Measurements from ENCODE around the gene PLSCR4. TPM values are rescaled to one million over a fixed set of nuclear protein-coding genes. Genes with fewer than 3 reads are reported as not detected.

The PLSCR4 gene
- total RNA-seq, 1 donor from 2014 or later = not detected

DNA sequence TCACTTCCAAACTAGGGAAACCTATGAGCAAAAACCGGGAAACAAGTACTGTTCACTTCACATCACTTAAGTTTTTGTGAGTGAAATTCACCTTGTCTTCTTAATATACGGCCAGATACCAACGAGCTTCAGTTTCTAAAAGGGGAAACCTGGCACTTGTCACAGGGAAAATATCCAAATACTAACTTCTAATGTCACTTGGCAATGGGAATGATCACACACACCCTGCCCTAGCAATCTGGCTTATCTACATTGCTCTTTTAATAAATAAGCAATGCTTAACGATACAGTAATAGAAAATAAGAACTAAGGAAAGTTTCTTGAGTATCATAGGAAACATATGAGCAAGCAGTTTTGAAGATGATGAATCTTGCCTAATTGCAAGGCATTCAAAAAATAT, 55.3 kb downstream of the PLSCR4 start:
- intact Hi-C loops (cut with micrococcal nuclease) = no loop called here

- intact Hi-C loops (cut with micrococcal nuclease) = no loop called here
Measured at GRCh38 chr3:146195030-146195429, 55.9 kb downstream of the PLSCR4 start.

GRCh38 chr3:146191051-146191450, 59.9 kb downstream of the PLSCR4 start:
- intact Hi-C loops (cut with micrococcal nuclease) = no loop called here

GRCh38 chr3:146189519-146190173, 61.3 kb downstream of the PLSCR4 start:
- intact Hi-C loops (cut with micrococcal nuclease) = loop anchor here (1.0 to 2.0 kb wide), 4 partner anchors 125 to 452 kb away; no protein-coding TSS in a partner anchor

GRCh38 chr3:146187334-146187950, 63.5 kb downstream of the PLSCR4 start:
- intact Hi-C loops (cut with micrococcal nuclease) = no loop called here

- intact Hi-C loops (cut with micrococcal nuclease) = no loop called here
Measured at GRCh38 chr3:146184241-146185015, 66.5 kb downstream of the PLSCR4 start.

DNA sequence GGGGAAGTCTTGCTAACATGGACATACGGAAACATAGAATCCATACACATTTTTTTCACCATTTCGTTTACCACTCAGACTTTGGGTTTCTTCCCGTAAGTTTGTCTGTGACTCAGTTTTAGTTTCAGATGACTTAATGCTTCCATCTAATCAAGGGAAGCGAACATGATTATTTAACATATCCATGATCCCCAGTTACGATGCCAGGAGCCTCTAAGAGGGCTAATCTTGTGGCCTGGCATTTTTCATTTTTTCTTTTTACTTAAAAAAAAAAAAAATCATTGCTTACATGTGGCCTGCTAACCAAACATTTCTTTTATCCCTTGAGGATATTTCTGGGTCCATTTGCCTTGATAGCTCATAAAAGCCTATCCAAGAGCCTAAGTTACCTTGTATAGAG, 69.7 kb downstream of the PLSCR4 start:
- intact Hi-C loops (cut with micrococcal nuclease) = no loop called here

DNA sequence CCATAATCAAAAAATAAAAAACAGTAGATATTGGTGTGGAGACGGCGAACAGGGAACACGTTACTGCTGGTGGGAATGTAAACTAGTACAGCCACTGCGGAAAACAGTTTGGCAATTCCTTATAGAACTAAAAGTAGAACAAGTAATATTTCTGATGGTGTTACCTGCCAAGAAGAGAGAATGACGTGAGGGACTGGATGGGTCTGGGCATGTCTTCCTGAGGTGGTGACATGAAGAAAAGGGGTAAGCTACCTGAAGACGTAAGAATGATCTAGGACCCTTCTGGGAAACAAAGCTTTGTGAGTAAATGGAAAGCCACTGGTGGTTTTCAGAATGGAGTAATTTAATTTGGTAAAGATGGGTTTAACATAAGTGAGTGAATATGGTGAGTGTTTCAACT, 70.5 kb downstream of the PLSCR4 start:
- intact Hi-C loops (cut with micrococcal nuclease) = no loop called here

- intact Hi-C loops (cut with micrococcal nuclease) = no loop called here
Measured at GRCh38 chr3:146178006-146178689, 72.8 kb downstream of the PLSCR4 start.

- intact Hi-C loops (cut with micrococcal nuclease) = no loop called here
Measured at GRCh38 chr3:146177519-146177918, 73.4 kb downstream of the PLSCR4 start.

- intact Hi-C loops (cut with micrococcal nuclease) = no loop called here
Measured at GRCh38 chr3:146177072-146177471, 73.8 kb downstream of the PLSCR4 start.

DNA sequence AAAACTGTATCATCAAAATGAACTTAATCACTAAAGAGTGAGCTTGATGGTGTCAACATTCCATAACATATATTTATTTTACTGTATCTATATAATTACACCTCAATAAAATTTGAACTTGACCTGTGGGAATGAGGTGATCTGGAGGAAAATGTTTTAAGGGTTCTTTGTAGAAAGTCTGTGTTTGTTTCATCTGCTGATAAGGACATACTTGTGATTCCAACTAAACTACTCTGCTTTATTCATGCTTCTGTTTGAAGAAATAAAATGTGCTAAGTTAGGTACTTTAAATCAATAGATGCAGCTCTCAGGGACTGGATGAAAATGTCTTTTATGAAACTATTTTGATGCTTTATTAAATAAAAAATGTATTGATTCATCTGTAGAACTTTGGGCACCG, 78.3 kb downstream of the PLSCR4 start:
- intact Hi-C loops (cut with micrococcal nuclease) = no loop called here

DNA sequence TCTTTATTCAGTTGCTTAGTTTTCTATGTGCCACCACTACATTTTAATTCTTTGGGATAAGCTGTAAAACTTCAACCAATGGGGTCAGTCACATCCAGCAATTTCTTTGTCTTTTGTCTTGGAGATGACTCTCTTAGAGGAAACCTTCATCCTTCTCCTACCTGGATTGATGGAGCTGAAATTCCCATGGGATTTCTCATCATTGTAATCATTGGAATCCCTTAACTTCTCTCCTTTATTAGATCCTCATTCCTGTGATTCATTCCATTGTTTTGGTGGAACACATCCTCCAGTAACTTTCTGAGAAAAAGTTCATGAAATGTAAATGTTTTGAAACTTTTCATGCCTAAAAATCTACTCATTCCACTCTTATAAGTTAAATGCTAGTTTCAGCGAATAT, 80.3 kb downstream of the PLSCR4 start:
- intact Hi-C loops (cut with micrococcal nuclease) = no loop called here

- intact Hi-C loops (cut with micrococcal nuclease) = no loop called here
Measured at GRCh38 chr3:146169891-146170290, 81.0 kb downstream of the PLSCR4 start.

DNA sequence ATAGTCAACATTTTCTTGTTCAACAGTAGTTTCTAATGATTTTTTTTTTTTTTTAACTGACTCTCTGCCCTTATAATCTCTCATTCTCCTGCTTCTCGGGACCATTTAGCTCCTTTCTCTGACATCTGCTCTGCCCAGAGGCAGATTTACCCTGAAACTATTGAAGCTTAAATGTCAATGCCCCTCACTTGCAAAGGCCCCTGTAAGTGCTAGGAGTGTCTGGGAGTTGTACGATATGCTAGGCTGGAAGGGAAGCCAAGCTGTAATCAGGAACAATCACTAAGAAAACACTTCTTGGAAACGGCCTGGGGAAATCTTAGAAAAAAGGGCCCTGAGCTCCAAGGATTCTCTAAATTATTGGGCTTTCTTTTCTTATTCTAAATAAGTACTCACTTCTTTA, 84.1 kb downstream of the PLSCR4 start:
- intact Hi-C loops (cut with micrococcal nuclease) = no loop called here

DNA sequence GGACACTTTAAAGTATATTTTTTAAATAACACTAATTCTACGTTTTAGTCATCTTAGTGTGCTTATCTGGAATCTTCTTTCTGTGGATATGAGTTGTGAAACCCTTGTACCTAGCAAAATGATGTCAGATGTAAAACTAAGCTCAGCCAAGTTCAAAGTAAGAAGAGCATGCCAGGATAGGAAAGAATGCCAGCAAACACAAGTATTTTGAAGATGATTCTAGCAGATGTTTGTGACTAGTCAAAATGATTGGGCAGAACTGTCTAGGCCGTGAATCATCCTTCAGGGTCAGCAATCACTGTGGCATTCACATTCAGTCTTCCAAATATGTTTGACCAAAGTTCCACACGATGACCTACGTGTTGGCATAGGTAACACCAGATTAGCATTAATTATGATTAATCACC, 84.5 kb downstream of the PLSCR4 start:
- intact Hi-C loops (cut with micrococcal nuclease) = no loop called here

DNA sequence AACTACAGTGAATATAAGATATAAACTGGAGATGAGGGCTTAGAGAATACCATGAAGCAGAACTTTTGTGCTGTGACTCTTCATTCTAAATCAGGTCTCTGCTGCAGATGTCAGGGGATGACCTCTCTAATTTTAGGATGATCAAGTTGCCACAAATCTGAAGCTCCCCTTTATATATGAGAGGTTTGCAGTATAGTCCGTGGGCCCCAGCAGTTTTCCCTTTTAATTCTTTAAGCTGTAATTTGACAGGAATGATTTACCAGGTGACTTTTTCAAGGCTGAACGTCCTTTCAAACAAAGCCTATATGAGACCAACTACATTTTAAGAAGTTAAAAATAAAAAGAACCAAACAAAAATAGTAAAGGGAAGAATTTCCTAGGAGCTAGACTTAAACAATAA, 85.0 kb downstream of the PLSCR4 start:
- intact Hi-C loops (cut with micrococcal nuclease) = no loop called here

- intact Hi-C loops (cut with micrococcal nuclease) = no loop called here
Measured at GRCh38 chr3:146164971-146165769, 85.7 kb downstream of the PLSCR4 start.

DNA sequence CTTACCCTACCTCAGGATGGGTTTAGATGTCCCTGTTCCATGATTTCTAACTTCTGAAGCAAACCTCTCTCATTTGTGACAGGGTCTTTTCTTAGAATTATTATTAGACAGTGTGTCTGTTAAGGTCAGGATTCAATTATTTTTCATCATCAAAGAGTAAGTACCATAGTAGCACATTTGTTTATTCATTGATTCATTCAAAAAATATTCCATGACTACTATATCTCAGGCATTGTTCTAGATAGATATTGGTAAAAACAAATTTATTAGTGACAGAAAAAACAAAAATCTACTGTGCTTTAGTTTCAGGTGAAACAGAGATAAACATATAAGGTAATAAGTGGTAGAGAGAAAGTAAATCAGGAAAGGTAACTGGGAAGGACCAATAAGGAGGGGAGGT, 86.4 kb downstream of the PLSCR4 start:
- intact Hi-C loops (cut with micrococcal nuclease) = no loop called here

DNA sequence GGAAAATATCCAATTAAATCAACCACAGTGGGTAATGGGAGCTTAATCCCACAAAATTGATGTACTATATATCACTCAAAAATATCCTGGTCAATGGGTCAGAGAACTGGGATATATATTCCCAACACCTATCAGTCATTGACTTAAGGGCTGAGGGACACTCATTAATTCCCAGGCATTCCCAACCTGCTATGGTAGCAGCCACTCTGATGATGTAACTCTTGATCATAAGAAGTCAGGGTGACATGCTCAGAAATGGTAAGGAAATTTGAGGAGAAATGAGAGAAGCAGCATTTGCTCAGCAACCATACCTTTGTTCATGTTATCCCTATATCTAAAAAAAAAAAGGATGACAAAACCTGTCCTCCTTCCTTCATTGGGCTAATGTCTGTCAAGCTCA, 86.8 kb downstream of the PLSCR4 start:
- intact Hi-C loops (cut with micrococcal nuclease) = no loop called here

DNA sequence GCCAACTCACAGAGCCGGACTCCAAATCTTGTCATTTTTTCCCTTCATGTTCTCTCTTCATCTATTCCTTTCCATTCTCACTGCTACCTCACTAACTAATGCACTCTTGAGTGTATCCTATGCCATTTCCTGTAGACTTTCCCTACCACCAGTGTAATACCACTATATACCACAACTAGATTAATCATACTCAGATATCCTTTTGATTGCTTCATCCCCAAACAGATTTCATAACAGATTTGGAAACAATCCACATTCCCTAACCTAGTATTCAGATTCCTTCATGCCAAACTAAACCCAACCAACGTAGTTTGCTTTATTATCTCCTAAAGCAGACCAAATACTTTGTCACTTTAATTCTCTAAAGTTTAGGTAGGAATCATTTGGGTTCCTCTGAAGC, 87.3 kb downstream of the PLSCR4 start:
- intact Hi-C loops (cut with micrococcal nuclease) = no loop called here
